GM12892 (cell line): ENCODE measurements around the gene VPS11.

ENCODE experiments used
- DNase-seq: peaks from one replicate; pipeline ENCODE4 v3.0.0; 2011; ENCODE audit not compliant: insufficient read length
- FAIRE-seq: peaks from 2 replicates; lab custom pipeline; 2011; peaks lifted over from hg19 to GRCh38; lab: Jason Lieb, UNC
- POLR2A ChIP-seq: IDR thresholded peaks from 2 replicates; pipeline ENCODE4 v1.6.1; 2011; ENCODE audit warnings: low read depth, low read length, control low read depth
- POLR2AphosphoS5 ChIP-seq: IDR thresholded peaks from 2 replicates; pipeline ENCODE4 v1.6.1; 2011; ENCODE audit warnings: low read depth, low read length, control low read depth
- TAF1 ChIP-seq: IDR thresholded peaks from 2 replicates; pipeline ENCODE4 v1.6.1; 2011; ENCODE audit warnings: low read depth, mild to moderate bottlenecking, control low read depth, low read length, borderline replicate concordance

VPS11 gene

DNA sequence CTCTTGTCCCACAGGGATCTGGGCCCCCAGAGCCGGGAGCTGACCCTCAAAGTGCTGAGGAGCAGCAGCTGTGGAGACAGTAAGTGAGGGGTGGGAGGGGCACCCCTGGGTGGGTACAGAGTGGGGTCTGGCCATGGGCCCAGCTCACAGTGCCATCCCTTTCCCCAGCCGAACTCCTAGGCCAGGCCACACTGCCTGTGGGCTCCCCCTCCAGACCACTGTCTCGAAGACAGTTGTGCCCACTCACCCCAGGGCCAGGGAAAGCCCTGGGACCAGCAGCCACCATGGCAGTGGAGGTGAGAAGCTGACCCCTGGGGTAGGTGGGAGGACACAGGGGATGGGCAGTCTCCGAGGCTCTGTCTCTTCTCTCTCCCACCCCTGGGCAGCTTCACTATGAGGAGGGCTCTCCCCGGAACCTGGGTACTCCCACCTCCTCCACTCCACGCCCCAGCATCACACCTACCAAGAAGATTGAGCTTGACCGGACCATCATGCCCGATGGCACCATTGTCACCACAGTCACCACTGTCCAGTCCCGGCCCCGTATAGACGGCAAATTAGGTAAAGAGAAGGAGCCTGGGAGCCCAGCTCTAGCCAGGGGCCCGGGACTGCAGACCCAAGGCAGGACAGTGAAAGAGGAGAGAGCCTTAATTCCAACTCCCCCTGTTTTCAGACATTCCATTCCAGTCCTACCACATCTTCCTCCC is 44.8 kb downstream of the VPS11 start:
- no peak for DNase-seq
- FAIRE-seq = no peak
- TF ChIP-seq TAF1 (no peak), POLR2A (no peak), POLR2AphosphoS5 (no peak)

DNA sequence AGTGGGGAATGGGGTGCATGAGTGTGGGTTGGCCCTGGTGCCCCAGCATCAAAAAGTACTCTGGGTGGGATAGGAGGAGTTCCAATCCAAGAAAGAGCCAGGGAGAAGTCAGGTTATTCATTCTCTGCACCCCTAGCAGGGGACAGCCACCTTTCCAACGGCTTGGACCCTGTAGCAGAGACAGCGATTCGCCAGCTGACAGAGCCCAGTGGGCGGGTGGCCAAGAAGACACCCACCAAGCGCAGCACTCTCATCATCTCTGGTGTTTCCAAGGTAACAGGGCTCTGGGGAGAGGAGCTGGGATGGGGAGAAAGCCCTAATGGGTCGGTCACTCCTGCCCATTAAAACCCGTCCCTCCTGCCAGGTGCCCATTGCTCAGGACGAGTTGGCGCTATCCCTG is 46.1 kb downstream of the VPS11 start:
- DNase-seq = no peak
- TF ChIP-seq TAF1 (no peak), POLR2AphosphoS5 (no peak), POLR2A (no peak)
- no peak for FAIRE-seq

DNA sequence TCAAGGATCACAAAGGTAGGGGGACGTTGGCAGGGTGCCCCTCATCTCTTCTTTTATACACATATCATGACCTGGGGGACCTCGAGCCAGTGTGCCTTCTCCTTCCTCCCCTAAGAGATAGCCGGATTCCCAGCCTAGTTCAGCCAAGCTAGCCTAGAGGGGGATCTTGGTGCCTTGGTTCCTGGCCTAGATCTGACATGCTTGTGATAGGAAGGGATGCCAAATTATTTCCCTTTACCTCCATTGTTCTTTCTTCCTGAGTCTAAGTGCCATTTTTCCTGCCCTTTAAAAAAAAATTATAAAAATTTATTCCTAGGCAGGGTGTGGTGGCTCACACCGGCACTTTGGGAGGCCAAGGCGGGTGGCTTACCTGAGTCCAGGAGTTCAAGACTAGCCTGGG is 46.7 kb downstream of the VPS11 start:
- no peak for DNase-seq
- no peak for TF ChIP-seq TAF1
- TF ChIP-seq POLR2A = no peak
- TF ChIP-seq POLR2AphosphoS5 = no peak

DNA sequence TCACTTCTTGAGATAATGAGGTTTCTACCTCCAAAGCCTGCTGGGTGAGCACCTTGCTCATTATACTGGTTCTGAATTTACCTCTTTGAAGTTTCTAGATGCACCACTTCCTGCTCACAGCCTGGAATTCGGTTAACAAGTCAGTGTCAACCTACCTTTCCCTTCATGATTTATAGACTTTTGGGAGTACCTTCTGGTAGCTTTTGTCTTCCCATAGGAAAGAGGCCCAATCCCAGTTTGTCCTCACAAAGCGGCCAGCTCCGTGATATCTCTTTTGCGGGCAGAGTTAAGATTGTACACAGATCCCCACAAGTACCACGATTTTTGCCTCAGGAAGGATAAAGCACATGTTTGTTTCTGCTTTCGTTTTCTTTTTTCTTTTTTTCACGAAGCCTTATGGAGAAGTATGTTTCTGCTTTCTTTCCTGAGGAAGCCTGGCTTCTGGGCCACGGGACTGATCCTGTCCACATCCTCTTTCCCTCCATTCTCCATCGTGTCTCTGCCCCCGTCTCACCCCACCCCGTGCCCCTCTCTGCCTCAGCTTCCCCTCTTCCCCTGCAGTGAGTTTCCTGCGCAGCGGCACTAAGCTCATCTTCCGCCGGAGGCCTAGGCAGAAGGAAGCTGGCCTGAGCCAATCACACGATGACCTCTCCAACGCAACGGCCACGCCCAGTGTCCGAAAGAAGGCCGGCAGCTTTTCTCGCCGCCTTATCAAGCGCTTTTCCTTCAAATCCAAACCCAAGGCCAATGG is 48.0 kb downstream of the VPS11 start:
- FAIRE-seq (peak; percentile 79), DNase-seq (no peak)
- no peak for TF ChIP-seq POLR2A
- TF ChIP-seq POLR2AphosphoS5 = no peak
- TF ChIP-seq TAF1 = no peak

More for the DNA sequence above, 46.7 kb downstream of the VPS11 start:
- no peak for FAIRE-seq

DNA sequence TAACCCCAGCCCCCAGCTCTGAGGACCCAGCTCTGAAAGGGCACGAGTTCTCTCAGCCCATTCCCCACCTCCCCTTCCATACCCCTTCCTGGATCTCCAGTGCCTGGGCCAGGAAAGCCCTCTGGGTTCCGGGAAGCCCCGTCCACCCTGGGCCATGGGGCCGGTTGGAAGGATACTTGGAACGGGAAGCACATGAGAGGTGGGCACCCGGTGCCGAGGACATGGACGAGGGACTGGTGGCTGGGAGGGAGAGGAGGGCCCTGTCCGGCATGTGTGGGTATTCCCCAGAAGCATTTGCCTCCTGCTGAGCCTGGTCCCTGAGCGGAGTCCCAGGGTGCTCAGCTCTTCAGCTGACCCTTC is 48.6 kb downstream of the VPS11 start:
- no peak for FAIRE-seq
- TF ChIP-seq POLR2AphosphoS5 (no peak), POLR2A (no peak), TAF1 (no peak)
- no peak for DNase-seq

DNA sequence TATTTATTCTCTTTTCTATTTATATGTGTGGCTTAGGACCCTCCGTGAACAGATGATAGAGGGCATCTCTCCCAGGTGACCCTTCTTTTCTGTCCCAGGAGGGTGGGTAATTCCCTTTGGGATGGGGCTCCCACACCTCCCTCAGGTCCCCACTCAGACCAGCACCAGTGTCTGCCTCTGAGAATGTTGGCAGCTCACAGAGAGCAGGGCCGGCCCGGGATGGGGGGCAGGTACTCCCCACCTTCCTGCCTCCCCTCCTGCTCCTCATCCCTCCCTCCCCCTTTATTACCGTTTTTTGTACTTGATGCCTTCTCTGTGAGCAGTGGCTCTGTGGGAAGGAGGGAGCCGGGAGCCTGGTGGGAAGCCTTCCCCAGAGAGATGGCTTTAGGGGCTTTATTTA is 49.0 kb downstream of the VPS11 start:
- no peak for FAIRE-seq
- no peak for DNase-seq
- TF ChIP-seq POLR2AphosphoS5 (no peak), POLR2A (no peak), TAF1 (no peak)

DNA sequence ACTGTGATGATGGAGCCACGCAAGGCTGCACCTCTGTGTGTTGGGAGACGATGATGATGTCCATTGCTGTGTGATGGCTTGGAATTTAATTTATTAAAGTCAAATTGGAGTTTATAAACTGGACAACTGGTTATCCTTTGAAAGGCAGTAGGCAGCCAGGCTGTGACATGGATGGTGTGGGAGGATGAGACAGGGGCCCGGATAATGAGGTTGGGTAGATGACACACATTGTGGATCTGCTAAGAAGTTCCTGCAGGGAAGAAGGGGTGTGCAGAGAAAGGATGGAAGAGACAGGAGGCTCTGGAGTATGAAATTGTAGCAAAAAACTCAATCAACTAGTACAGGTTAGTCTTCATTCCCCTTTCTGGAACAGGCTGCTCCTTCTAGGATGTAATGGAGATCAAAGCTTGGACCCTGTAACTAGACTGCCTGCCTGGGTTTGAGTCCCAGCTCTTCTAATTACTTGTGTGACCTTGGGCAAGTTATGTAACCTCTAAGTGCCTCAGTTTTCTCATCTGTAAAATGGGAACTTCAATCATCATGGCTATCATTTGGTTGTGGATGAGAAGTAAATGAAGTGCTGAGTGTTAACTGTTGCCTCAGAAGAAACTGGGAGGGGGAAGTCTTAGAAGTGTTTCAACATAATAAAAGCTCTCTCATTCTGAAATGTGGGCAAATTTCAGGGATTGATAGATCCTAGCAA is 49.5 kb downstream of the VPS11 start:
- TF ChIP-seq TAF1 (no peak), POLR2AphosphoS5 (no peak), POLR2A (no peak)
- DNase-seq (no peak), FAIRE-seq (no peak)

DNA sequence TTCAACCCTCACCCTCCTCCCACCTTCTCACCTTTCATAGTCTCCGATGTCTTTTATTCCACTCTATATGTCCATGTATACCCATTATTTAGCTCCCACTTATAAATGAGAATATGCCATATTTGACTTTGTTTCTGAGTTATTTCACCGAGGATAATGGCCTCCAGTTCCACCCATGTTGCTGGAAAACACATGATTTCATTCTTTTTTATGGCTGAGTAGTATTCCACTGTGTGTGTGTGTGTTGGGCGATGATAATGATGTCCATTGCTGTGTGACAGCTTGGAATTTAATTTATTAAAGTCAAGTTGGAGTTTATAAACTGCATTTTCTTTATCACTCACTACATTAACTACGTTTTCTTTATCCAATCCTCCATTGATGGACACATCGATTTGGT is 50.6 kb downstream of the VPS11 start:
- no peak for TF ChIP-seq TAF1
- TF ChIP-seq POLR2AphosphoS5 = no peak
- TF ChIP-seq POLR2A = no peak
- FAIRE-seq = no peak
- DNase-seq = no peak

DNA sequence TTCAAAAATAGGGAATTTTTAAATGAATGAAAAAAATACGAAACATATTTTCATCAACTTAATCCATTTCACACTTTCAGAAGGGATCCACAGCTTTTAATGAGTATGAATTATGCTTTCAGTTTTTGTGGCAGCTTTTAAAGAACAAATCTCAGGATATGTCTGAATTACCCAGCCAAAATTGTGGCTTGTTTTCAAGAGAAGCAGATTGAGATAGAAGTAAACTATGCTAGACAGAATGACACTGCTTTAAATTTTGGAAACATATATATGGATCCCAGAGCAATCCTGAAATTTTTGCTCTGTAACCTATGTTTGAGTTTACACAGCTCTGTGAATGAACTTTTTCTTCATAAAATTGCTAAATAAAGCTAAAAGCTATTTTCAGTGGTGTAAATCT is 51.3 kb downstream of the VPS11 start:
- DNase-seq = no peak
- FAIRE-seq = no peak
- TF ChIP-seq POLR2A (no peak), POLR2AphosphoS5 (no peak), TAF1 (no peak)

DNA sequence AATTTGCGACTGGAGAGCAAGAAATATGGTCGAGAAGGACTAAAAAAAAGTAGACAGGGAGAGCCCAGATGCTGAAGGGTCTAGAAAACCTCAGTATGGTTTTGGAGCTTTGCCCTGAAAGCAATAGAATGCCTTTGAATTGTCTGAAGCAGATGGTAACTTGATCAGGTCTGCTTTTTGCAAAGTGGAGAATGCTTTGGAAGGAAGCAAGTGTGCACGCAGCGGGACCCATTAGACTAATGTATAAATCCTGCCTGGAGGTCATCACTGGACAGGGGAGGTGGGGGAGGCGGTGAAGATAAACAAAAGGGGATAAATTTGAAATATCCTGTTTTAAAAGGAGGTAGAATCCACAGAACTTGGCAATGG is 53.0 kb downstream of the VPS11 start:
- no peak for DNase-seq
- FAIRE-seq = no peak
- TF ChIP-seq POLR2A = no peak
- TF ChIP-seq POLR2AphosphoS5 = no peak
- no peak for TF ChIP-seq TAF1

DNA sequence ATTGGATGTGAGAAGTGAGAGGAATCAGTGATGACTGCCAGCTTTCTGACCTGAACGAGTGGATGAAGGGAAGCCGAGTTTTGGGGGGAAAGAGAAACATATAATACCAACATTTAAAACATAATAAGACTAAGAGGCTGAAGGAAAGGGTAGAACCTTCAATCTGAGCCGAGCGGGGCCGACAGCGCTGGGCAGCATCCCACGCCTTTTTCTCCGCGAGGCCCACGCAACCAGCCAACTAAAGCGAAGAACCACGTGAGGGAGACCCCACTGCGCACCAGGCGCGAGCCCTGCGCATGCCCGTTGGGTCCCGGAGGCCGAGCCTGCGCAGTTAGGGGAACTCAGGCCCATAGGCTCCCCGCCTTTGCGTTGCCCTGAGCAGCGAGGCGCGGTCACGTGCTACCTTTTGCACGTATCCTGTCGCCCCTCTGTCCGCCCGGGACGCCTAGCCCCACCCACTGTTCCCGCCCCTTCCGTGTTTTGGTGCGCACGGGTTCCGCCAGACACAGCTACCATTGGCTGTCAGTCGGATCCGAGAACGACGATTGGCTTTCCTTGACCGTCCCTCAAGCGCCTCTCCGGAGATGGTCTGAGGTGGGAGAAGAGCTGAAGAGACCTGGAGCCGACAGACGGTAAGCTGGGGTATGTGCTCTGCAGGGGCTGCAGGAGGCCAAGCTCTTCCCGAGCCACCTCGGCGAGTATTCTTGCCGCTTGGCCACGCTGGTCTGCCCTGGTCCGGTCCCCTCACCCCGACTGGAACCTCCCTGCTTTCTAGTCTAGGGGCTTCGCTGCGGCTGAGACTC is 53.6 kb downstream of the VPS11 start, which contains the start of gene HINFP:
Gene HINFP (plus strand): TSS at position 573 of the 803 bp plus-strand sequence. CDS start 5,365 bp downstream, outside the sequence.
- peak; percentile 100 for FAIRE-seq
- peak; percentile 87 for TF ChIP-seq POLR2AphosphoS5
- TF ChIP-seq POLR2A = peak; percentile 87
- no peak for TF ChIP-seq TAF1
- DNase-seq = peak; percentile 99
